HepG2 (cell line): ENCODE results near the gene UQCRHL. TPM values are rescaled to one million over a fixed set of nuclear protein-coding genes. Genes with fewer than 3 reads are reported as not detected.

Source experiments
- ARHGAP35 ChIP-seq: sonication (generic); formaldehyde crosslinking; IDR thresholded peaks from 2 replicates; pipeline ENCODE4 v1.9.0; 2022; ENCODE audit warnings: mild to moderate bottlenecking, inconsistent platforms, moderate library complexity, missing genetic modification reagents, borderline replicate concordance
- BHLHE40 ChIP-seq: IDR thresholded peaks from 2 replicates; pipeline ENCODE4 v1.6.1; 2011; ENCODE audit warnings: low read length, improper control_type of control experiment
- CBFB ChIP-seq: sonication (generic); formaldehyde crosslinking; IDR thresholded peaks from 2 replicates; pipeline ENCODE4 v1.4.0; 2020; ENCODE audit warnings: missing genetic modification reagents
- ETV5 ChIP-seq: IDR thresholded peaks from 2 replicates; pipeline ENCODE4 v1.6.1; 2018; ENCODE audit warnings: missing biosample characterization, missing genetic modification reagents, inconsistent platforms, borderline replicate concordance
- FOSL1 ChIP-seq: sonication (generic); formaldehyde crosslinking; IDR thresholded peaks from 2 replicates; pipeline ENCODE4 v1.9.0; 2021; ENCODE audit warnings: missing genetic modification reagents, borderline replicate concordance
- GTF3A ChIP-seq: sonication (generic); formaldehyde crosslinking; conservative IDR thresholded peaks from 2 replicates; pipeline ENCODE4 v1.4.0; 2020; ENCODE audit warnings: mild to moderate bottlenecking, missing genetic modification reagents
- HNRNPUL1 ChIP-seq: fragments of 200-400 bp; formaldehyde crosslinking; IDR thresholded peaks from 2 replicates; pipeline ENCODE4 v1.6.1; 2017; ENCODE audit warnings: low read depth, mild to moderate bottlenecking, low read length, moderate library complexity
- KAT7 ChIP-seq: IDR thresholded peaks from 2 replicates; pipeline ENCODE4 v1.6.1; 2018; ENCODE audit warnings: borderline replicate concordance, missing compliant biosample characterization
- RNF219 ChIP-seq: sonication (generic); formaldehyde crosslinking; IDR thresholded peaks from 2 replicates; pipeline ENCODE4 v1.5.0; 2020; ENCODE audit warnings: mild to moderate bottlenecking, missing genetic modification reagents
- RXRB ChIP-seq: IDR thresholded peaks from 2 replicates; pipeline ENCODE4 v1.6.1; 2016; ENCODE audit warnings: borderline replicate concordance, missing genetic modification reagents, missing compliant biosample characterization
- ZIK1 ChIP-seq: sonication (generic); formaldehyde crosslinking; IDR thresholded peaks from 2 replicates; pipeline ENCODE4 v1.5.0; 2020; ENCODE audit warnings: mild to moderate bottlenecking, low read depth, missing genetic modification reagents, borderline replicate concordance
- ZNF136 ChIP-seq: sonication (generic); formaldehyde crosslinking; IDR thresholded peaks from 2 replicates; pipeline ENCODE4 v1.8.1; 2022; ENCODE audit warnings: low read depth, mild to moderate bottlenecking, moderate library complexity, missing genetic modification reagents
- ZNF232 ChIP-seq: sonication (generic); formaldehyde crosslinking; IDR thresholded peaks from 2 replicates; pipeline ENCODE4 v1.4.0; 2020; ENCODE audit warnings: missing genetic modification reagents, borderline replicate concordance
- ZNF280B ChIP-seq: sonication (generic); formaldehyde crosslinking; IDR thresholded peaks from 2 replicates; pipeline ENCODE4 v1.5.0; 2020; ENCODE audit warnings: missing genetic modification reagents, mild to moderate bottlenecking, borderline replicate concordance
- ZNF318 ChIP-seq: sonication (generic); formaldehyde crosslinking; IDR thresholded peaks from 2 replicates; pipeline ENCODE4 v1.4.0; 2020; ENCODE audit warnings: mild to moderate bottlenecking, missing genetic modification reagents
- ZNF430 ChIP-seq: sonication (generic); formaldehyde crosslinking; IDR thresholded peaks from 2 replicates; pipeline ENCODE4 v1.9.0; 2021; ENCODE audit warnings: mild to moderate bottlenecking, missing genetic modification reagents
- ZNF460 ChIP-seq: sonication (generic); formaldehyde crosslinking; IDR thresholded peaks from 2 replicates; pipeline ENCODE4 v1.5.1; 2020; ENCODE audit warnings: missing genetic modification reagents, mild to moderate bottlenecking, borderline replicate concordance
- polyA plus RNA-seq, 8 experiments: library from polyadenylated mRNA; depleted of rRNA in 3 of 8; stranded (reverse) in 7 of 8; unstranded in 1 of 8; fragments of >200 nt; fragmentation: Illumina TruSeq in 4 of 8; extraction: Trizol in 4 of 8; gene quantifications; 2 replicates each; pipeline versions ENCODE4 v1.2.1 to v1.2.3, GENCODE V29; 2011 to 2016; ENCODE audit warnings: low read depth in 4 of 8, missing spikeins in 1 of 8, mixed read lengths in 1 of 8; ENCODE audit not compliant: insufficient read depth in 1 of 8
- total RNA-seq, 5 experiments: library from RNA; depleted of rRNA; stranded (reverse); fragments of >200 nt; fragmentation: Illumina TruSeq; extraction: Trizol; gene quantifications; 2 replicates each; pipeline ENCODE4 v1.2.3, GENCODE V29; 2016; ENCODE audit warnings: low read depth in 1 of 5

The UQCRHL gene
- total and polyA plus RNA-seq, 2 of the 13 experiments (the other 11 are each of a cell fraction or from before 2014, with no cell fraction given), result 1.8 to 2.3 TPM

- no peak for TF ChIP-seq FOSL1 (CRISPR knock-in tag)
- peak; percentile 43; the same call in 1 of the 2 replicates for TF ChIP-seq RXRB
- TF ChIP-seq ZIK1 (CRISPR knock-in tag), result 0 out of 2 replicates have a peak, but pooled peaks have one; percentile 33
- no peak for TF ChIP-seq GTF3A
- no peak; the same call in 1 of the 2 replicates for TF ChIP-seq KAT7
- no peak for TF ChIP-seq HNRNPUL1
- no peak for TF ChIP-seq CBFB (CRISPR knock-in tag)
- no peak; the same call in 1 of the 2 replicates for TF ChIP-seq ARHGAP35 (CRISPR knock-in tag)
- no peak for TF ChIP-seq ZNF460 (CRISPR knock-in tag)
- TF ChIP-seq ZNF232, result no peak
- TF ChIP-seq ZNF318 (CRISPR knock-in tag), result no peak
- no peak; the same call in 1 of the 2 replicates for TF ChIP-seq BHLHE40
- no peak for TF ChIP-seq ZNF136 (CRISPR knock-in tag)
- TF ChIP-seq ZNF430 (CRISPR knock-in tag), result peak; percentile 40; the same call in 1 of the 2 replicates
- no peak; the same call in 1 of the 2 replicates for TF ChIP-seq ETV5 (CRISPR knock-in tag)
- TF ChIP-seq RNF219 (CRISPR knock-in tag), result no peak
- no peak for TF ChIP-seq ZNF280B (CRISPR knock-in tag)
Observed at GRCh38 chr1:15835741-15836510, 28.5 kb upstream of the UQCRHL start (continued).
